Colonic mucosa (tissue), 4 donors: Measurements from ENCODE around the gene RSPO3. TPM values are rescaled to one million over a fixed set of nuclear protein-coding genes. Genes with fewer than 3 reads are reported as not detected.
"Not testable (repeated sequence)": the region's sequence is repeated elsewhere in the genome, so short reads cannot be mapped to it uniquely, and the experiment has no call there.

Experiments
- DNase-seq: peaks from one replicate; pipeline ENCODE4 v3.0.0-alpha.2; 2020
- H3K27ac ChIP-seq: fragments of 200-600 bp; one replicate; pipeline ENCODE4 v1.8.0; 2021
- H3K27me3 ChIP-seq: fragments of 200-600 bp; one replicate; pipeline ENCODE4 v1.8.0; 2021
- H3K36me3 ChIP-seq: fragments of 200-600 bp; one replicate; pipeline ENCODE4 v1.8.0; 2021
- H3K4me1 ChIP-seq: fragments of 200-600 bp; one replicate; pipeline ENCODE4 v1.8.0; 2021; ENCODE audit warnings: mild to moderate bottlenecking
- H3K4me3 ChIP-seq: fragments of 200-600 bp; one replicate; pipeline ENCODE4 v1.8.0; 2021
- H3K9ac ChIP-seq, 2 donors: one replicate each; pipeline ENCODE4 v1.7.0; 2013; ENCODE audit warnings: control low read depth in 2 of 2, low read depth in 2 of 2, low read length in 2 of 2
- H3K9me3 ChIP-seq: fragments of 200-600 bp; one replicate; pipeline ENCODE4 v1.8.0; 2021
- CTCF ChIP-seq: fragments of 200-600 bp; IDR thresholded peaks from one replicate; pipeline ENCODE4 v1.8.0; 2022; ENCODE audit warnings: antibody characterized with exemption, mild to moderate bottlenecking
- intact Hi-C: fragments of 100-400 bp; cut with DNase I; formaldehyde crosslinking; loops from one replicate; pipeline ENCODE4 v1.14.1; 2022
- total RNA-seq, 2 donors: library from RNA; stranded (reverse); fragmentation: NEBNext Ultra II Directional in 1 of 2; extraction: Animal tissue kit (Norgen Biotek cat#: 25700) in 1 of 2; gene quantifications; one replicate each; pipeline ENCODE4 v1.2.1, GENCODE V29; 2021
- donor health status: healthy.
- donor health status: DM: no; HTN: no; CAD: no.
- donor health status: DM: no; HTN: no; CAD: no.

RSPO3 gene
- total RNA-seq, 2 donors from 2014 or later: 1.8 to 4.4 TPM

DNA sequence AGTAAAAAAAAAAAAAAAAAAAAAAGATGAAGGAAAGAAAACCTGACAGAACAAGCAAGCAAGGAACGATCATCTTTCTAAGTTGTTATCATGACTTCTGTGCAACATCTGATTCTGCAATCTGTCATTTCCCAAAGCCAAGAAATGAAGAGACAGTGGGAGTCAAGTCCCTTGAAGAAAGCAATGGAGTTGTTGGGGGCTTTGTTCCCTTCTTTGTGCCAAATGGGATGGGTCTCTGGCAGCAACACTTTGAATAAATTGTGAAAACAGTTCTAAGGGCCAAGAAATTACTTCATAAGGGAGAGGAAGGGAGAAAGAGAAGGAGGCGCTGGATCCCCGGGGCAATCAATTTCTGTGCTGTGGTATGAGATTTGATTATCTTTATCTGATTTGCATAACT, 33.3 kb upstream of the RSPO3 start:
- Histone ChIP-seq H3K27me3 (no peaks in the 10 kb centered on the region), H3K9ac (no peak overlapping the region), H3K4me3 (no peak overlapping the region), H3K4me1 (no peaks in the 10 kb centered on the region), H3K27ac (no peak overlapping the region), H3K9me3 (no peaks in the 10 kb centered on the region), H3K36me3 (no peaks in the 10 kb centered on the region)
- DNase-seq: no peak
- TF ChIP-seq CTCF: no peak
- intact Hi-C loops: no loop called here

GRCh38 chr6:127090051-127090450, 28.4 kb upstream of the RSPO3 start:
- Histone ChIP-seq H3K9ac (no peak overlapping the region), H3K36me3 (no peaks in the 10 kb centered on the region), H3K9me3 (no peaks in the 10 kb centered on the region), H3K27ac (no peak overlapping the region), H3K4me1 (no peaks in the 10 kb centered on the region), H3K4me3 (no peak overlapping the region), H3K27me3 (no peaks in the 10 kb centered on the region)
- no peak for DNase-seq
- no peak for TF ChIP-seq CTCF
- intact Hi-C loops: no loop called here

DNA sequence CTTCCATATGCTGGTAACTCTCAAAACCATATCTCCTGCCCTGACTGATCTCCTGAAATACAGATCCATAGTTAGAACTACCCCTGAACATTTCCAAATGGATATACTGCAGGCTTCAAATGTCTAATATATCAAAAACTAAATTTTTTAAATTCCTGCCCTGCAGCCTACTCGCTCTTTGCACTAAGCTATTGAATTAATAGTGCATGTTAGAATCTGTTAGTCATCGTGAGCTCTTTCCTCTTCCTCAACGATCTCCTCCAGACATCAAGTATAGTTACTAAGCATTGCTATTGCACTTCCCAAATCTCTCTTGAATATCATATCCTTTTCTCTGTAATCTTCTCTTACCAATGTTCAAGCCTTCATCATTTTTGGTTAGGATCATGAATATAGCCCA, 26.0 kb upstream of the RSPO3 start:
- Histone ChIP-seq H3K9ac (no peak overlapping the region), H3K27ac (no peak overlapping the region), H3K4me3 (no peak overlapping the region), H3K9me3 (no peaks in the 10 kb centered on the region), H3K27me3 (no peaks in the 10 kb centered on the region), H3K36me3 (no peaks in the 10 kb centered on the region), H3K4me1 (no peaks in the 10 kb centered on the region)
- intact Hi-C loops: no loop called here
- no peak for DNase-seq
- TF ChIP-seq CTCF: no peak

DNA sequence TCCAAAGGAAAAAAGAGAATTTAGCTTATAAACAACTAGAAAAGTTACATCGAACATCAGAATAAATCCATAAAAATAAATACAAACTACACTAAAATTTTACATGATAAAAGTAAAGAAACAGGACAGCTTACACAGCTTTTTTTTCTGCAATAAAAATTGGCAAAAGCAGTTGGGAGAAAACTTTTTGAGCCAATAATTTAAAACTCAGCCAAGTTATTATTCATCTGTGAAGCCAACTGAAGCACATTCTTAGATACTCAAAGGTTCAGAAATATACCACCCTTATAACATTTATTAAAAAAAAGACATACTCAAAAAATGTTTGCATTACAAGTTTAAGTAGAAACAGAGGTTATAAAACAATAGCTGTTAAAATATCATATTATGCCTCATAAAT, 23.7 kb upstream of the RSPO3 start:
- H3K4me1 ChIP-seq: no peaks in the 10 kb centered on the region
- H3K36me3 ChIP-seq: no peaks in the 10 kb centered on the region
- no peaks in the 10 kb centered on the region for H3K9me3 ChIP-seq
- no peak for DNase-seq
- no peaks in the 10 kb centered on the region for H3K27me3 ChIP-seq
- H3K9ac ChIP-seq: no peak overlapping the region
- no peak for TF ChIP-seq CTCF
- intact Hi-C loops: no loop called here
- H3K4me3 ChIP-seq: no peak overlapping the region
- H3K27ac ChIP-seq: no peak overlapping the region

GRCh38 chr6:127096167-127096566, 22.3 kb upstream of the RSPO3 start:
- intact Hi-C loops: no loop called here
- H3K4me3 ChIP-seq: no peak overlapping the region
- no peaks in the 10 kb centered on the region for H3K27me3 ChIP-seq

DNA sequence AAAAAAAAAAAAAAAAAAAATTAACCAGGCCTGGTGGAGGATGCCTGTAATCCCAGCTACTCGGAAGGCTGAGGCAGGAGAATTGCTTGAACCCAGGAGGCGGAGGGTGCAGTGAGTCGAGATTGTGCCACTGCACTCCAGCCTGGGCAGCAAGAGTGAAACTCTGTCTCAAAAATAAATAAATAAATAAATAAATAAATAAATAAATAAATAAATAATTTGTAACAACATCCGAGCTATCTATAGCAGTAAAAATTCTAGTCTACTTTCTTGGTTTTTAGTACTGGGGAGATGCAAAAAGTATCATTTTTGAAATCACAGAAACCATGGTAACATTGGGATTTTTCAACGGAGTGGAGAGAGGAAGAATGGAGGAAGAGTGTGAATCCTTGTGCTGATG, 21.0 kb upstream of the RSPO3 start:
- H3K4me3 ChIP-seq, H3K36me3 ChIP-seq, H3K9ac ChIP-seq, intact Hi-C loops, H3K27me3 ChIP-seq, H3K4me1 ChIP-seq, H3K27ac ChIP-seq, DNase-seq, H3K9me3 ChIP-seq: not testable (repeated sequence)

More at GRCh38 chr6:127096167-127096566, 22.3 kb upstream of the RSPO3 start:
- no peak for TF ChIP-seq CTCF
- Histone ChIP-seq H3K9me3 (no peaks in the 10 kb centered on the region), H3K4me1 (no peaks in the 10 kb centered on the region), H3K36me3 (no peaks in the 10 kb centered on the region), H3K9ac (no peak overlapping the region), H3K27ac (no peak overlapping the region)
- no peak for DNase-seq
